PC-3 (cell line): ENCODE results near the gene CCDC90B. TPM values are rescaled to one million over a fixed set of nuclear protein-coding genes. Genes with fewer than 3 reads are reported as not detected.

Source experiments
- ATAC-seq: fragments of 200-7000 bp; cut with Tn5 transposase; 2 replicates; pipeline ENCODE4 v1.9.1; 2020; ENCODE audit warnings: mild to moderate bottlenecking, moderate library complexity
- BruUV-seq: library from RNA; stranded (reverse); fragments of 400-500 nt; replicated peaks from 2 replicates; lab custom pipeline; 2021; lab: Mats Ljungman, UMichigan
- CTCF ChIA-PET: fragments of 300-600 bp; sonication (Branson Sonifier 250); formaldehyde crosslinking; loops from one replicate; lab custom pipeline; 2022; ENCODE audit warnings: antibody characterized with exemption; lab: Charles Lee
- POLR2A ChIA-PET: fragments of 300-600 bp; sonication (Branson Sonifier 250); formaldehyde crosslinking; loops from one replicate; lab custom pipeline; 2022; ENCODE audit warnings: antibody characterized with exemption; ENCODE audit not compliant: unreplicated experiment; lab: Charles Lee
- DNase-seq: peaks from one replicate; pipeline ENCODE4 v3.0.0-alpha.2; 2015
- H2AFZ ChIP-seq: fragments of 300-600 bp; sonication (generic); 2 replicates; pipeline ENCODE4 v1.6.0; 2016; ENCODE audit warnings: antibody characterized with exemption, low read length
- H3F3A ChIP-seq: fragments of 300-600 bp; sonication (generic); one replicate; pipeline ENCODE4 v1.6.0; 2017; ENCODE audit warnings: antibody characterized with exemption, low read length, control low read depth, mild to moderate bottlenecking; ENCODE audit not compliant: unreplicated experiment
- H3K27ac ChIP-seq: fragments of 300-600 bp; sonication (generic); 2 replicates; pipeline ENCODE4 v1.5.1; 2016; ENCODE audit warnings: mild to moderate bottlenecking, low read length
- H3K27me3 ChIP-seq: fragments of 300-600 bp; sonication (generic); 2 replicates; pipeline ENCODE4 v1.6.1; 2016; ENCODE audit warnings: low read length, mixed read lengths
- H3K36me3 ChIP-seq: fragments of 300-600 bp; sonication (generic); 2 replicates; pipeline ENCODE4 v1.6.1; 2016; ENCODE audit warnings: low read depth, mixed run types, low read length, mixed read lengths
- H3K4me1 ChIP-seq: fragments of 300-600 bp; sonication (generic); 2 replicates; pipeline ENCODE4 v1.5.1; 2016; ENCODE audit warnings: low read length; ENCODE audit not compliant: insufficient read depth
- H3K4me2 ChIP-seq: fragments of 300-600 bp; sonication (generic); 2 replicates; pipeline ENCODE4 v1.6.0; 2016; ENCODE audit warnings: low read length
- H3K4me3 ChIP-seq: fragments of 300-600 bp; sonication (generic); 2 replicates; pipeline ENCODE4 v1.5.1; 2016; ENCODE audit warnings: mild to moderate bottlenecking, low read length, mixed read lengths
- H3K79me2 ChIP-seq: fragments of 300-600 bp; sonication (generic); 2 replicates; pipeline ENCODE4 v1.6.1; 2017; ENCODE audit warnings: low read length, mixed read lengths
- H3K9ac ChIP-seq: fragments of 300-600 bp; sonication (generic); 2 replicates; pipeline ENCODE4 v1.6.0; 2016; ENCODE audit warnings: mild to moderate bottlenecking, low read length
- H3K9me2 ChIP-seq: fragments of 300-600 bp; sonication (generic); replicated peaks from 2 replicates; pipeline ENCODE4 v1.6.1; 2016; ENCODE audit warnings: mixed run types, low read length, mixed read lengths
- H3K9me3 ChIP-seq: fragments of 300-600 bp; sonication (generic); 2 replicates; pipeline ENCODE4 v1.6.1; 2016; ENCODE audit warnings: low read length, mixed read lengths
- H4K20me1 ChIP-seq: fragments of 300-600 bp; sonication (generic); 2 replicates; pipeline ENCODE4 v1.6.1; 2016; ENCODE audit warnings: low read length, mixed read lengths
- CTCF ChIP-seq: fragments of 300-600 bp; sonication (generic); conservative IDR thresholded peaks from 2 replicates; pipeline ENCODE4 v1.5.1; 2017; ENCODE audit warnings: antibody characterized with exemption, low read depth, mild to moderate bottlenecking, low read length
- EZH2 ChIP-seq: fragments of 300-600 bp; sonication (generic); IDR thresholded peaks from one replicate; pipeline ENCODE4 v1.6.1; 2017; ENCODE audit warnings: antibody characterized with exemption, mild to moderate bottlenecking, low read length; ENCODE audit not compliant: unreplicated experiment
- EZH2phosphoT487 ChIP-seq: fragments of 300-600 bp; sonication (generic); IDR thresholded peaks from 2 replicates; pipeline ENCODE4 v1.6.1; 2018; ENCODE audit warnings: mild to moderate bottlenecking, antibody characterized with exemption, low read length, borderline replicate concordance
- intact Hi-C: fragments of 100-400 bp; cut with micrococcal nuclease; formaldehyde crosslinking; loops from 2 replicates; pipeline ENCODE4 v1.9.0; 2023
- total RNA-seq: library from RNA; depleted of rRNA; stranded (reverse); fragments of >200 nt; gene quantifications from 2 replicates; pipeline ENCODE4 v1.2.3, GENCODE V29; 2014

CCDC90B gene
- total RNA-seq, 1 experiment from 2014 or later = 59.4 TPM

- no peaks in the 10 kb centered on the region for H3K4me1 ChIP-seq
- no peaks in the 10 kb centered on the region for H3K9me2 ChIP-seq
- TF ChIP-seq EZH2 (no peak), EZH2phosphoT487 (no peak), CTCF (no peak)
- no peaks in the 10 kb centered on the region for H3K79me2 ChIP-seq
- DNase-seq (no peak), ATAC-seq (no peak)
- ChIA-PET CTCF (no interaction called here), POLR2A (no interaction called here)
- H3K4me2 ChIP-seq = no peak overlapping the region
- H4K20me1 ChIP-seq = no peaks in the 10 kb centered on the region
- H2AFZ ChIP-seq = no peak overlapping the region
- H3F3A ChIP-seq = no peaks in the 10 kb centered on the region
- H3K9me3 ChIP-seq = no peaks in the 10 kb centered on the region
- H3K4me3 ChIP-seq = no peak overlapping the region
- no peaks in the 10 kb centered on the region for H3K36me3 ChIP-seq
- H3K27me3 ChIP-seq = no peaks in the 10 kb centered on the region
- no TSS peak for BruUV-seq
- intact Hi-C loops = no loop called here
- no peak overlapping the region for H3K9ac ChIP-seq
- no peak overlapping the region for H3K27ac ChIP-seq
Observed at GRCh38 chr11:83299681-83300080, 13.5 kb upstream of the CCDC90B start.

- Histone ChIP-seq H3F3A (no peaks in the 10 kb centered on the region), H4K20me1 (no peaks in the 10 kb centered on the region), H3K4me1 (0 out of 2 replicates have a peak, but pooled peaks cover 4% of the 10 kb centered on the region), H3K27ac (no peak overlapping the region), H2AFZ (no peak overlapping the region), H3K4me3 (no peak overlapping the region), H3K36me3 (no peaks in the 10 kb centered on the region), H3K4me2 (no peak overlapping the region), H3K27me3 (no peaks in the 10 kb centered on the region), H3K9ac (no peak overlapping the region), H3K79me2 (no peaks in the 10 kb centered on the region), H3K9me3 (no peaks in the 10 kb centered on the region), H3K9me2 (no peaks in the 10 kb centered on the region)
- no peak for DNase-seq
- no TSS peak for BruUV-seq
- POLR2A ChIA-PET = interaction anchor here (0.6 kb wide), 1 partner anchor 22 kb away, joined by 3 read pairs; no protein-coding TSS in a partner anchor
- intact Hi-C loops = no loop called here
- no peak for ATAC-seq
- CTCF ChIA-PET = no interaction called here
- TF ChIP-seq EZH2phosphoT487 = no peak
- TF ChIP-seq EZH2 = no peak
- no peak for TF ChIP-seq CTCF
Observed at GRCh38 chr11:83294208-83294607, 8.0 kb upstream of the CCDC90B start.

- H3K9me2 ChIP-seq = no peaks in the 10 kb centered on the region
- no peaks in the 10 kb centered on the region for H3K27me3 ChIP-seq
- ATAC-seq = no peak
- TF ChIP-seq EZH2 (no peak), CTCF (no peak), EZH2phosphoT487 (no peak)
- H2AFZ ChIP-seq = no peak overlapping the region
- BruUV-seq = no TSS peak
- no peaks in the 10 kb centered on the region for H3K9me3 ChIP-seq
- no peak overlapping the region for H3K27ac ChIP-seq
- no peaks in the 10 kb centered on the region for H3K36me3 ChIP-seq
- H3K79me2 ChIP-seq = no peaks in the 10 kb centered on the region
- no peak overlapping the region for H3K4me3 ChIP-seq
- intact Hi-C loops = loop anchor here (1.0 to 2.0 kb wide), 3 partner anchors 378 to 527 kb away; no protein-coding TSS in a partner anchor
- no peaks in the 10 kb centered on the region for H4K20me1 ChIP-seq
- ChIA-PET CTCF (interaction anchor here (0.5 to 1.5 kb wide), 10 partner anchors 11 to 742 kb away, joined by 3 to 15 read pairs (median 4); no protein-coding TSS in a partner anchor), POLR2A (interaction anchor here (0.5 kb wide), 1 partner anchor 436 kb away, joined by 6 read pairs; no protein-coding TSS in a partner anchor)
- H3K4me1 ChIP-seq = 0 out of 2 replicates have a peak, but pooled peaks cover 4% of the 10 kb centered on the region
- H3F3A ChIP-seq = no peaks in the 10 kb centered on the region
- DNase-seq = no peak
- no peak overlapping the region for H3K9ac ChIP-seq
- no peak overlapping the region for H3K4me2 ChIP-seq
Observed at GRCh38 chr11:83293457-83293774, 7.2 kb upstream of the CCDC90B start.
